SH-SY5Y (cell line): ENCODE data around the gene GPATCH8.

Experiments used
- GATA2 ChIP-seq: IDR thresholded peaks from 2 replicates; pipeline ENCODE4 v1.6.1; 2011; ENCODE audit warnings: mild to moderate bottlenecking, low read depth, low read length
- GATA3 ChIP-seq: IDR thresholded peaks from 2 replicates; pipeline ENCODE4 v1.6.1; 2011; ENCODE audit warnings: low read depth, mild to moderate bottlenecking, low read length, moderate library complexity

Gene GPATCH8

GRCh38 chr17:44536090-44536953, 33.1 kb upstream of the GPATCH8 start:
- TF ChIP-seq GATA2: no peak
- no peak for TF ChIP-seq GATA3

GRCh38 chr17:44533533-44534246, 30.5 kb upstream of the GPATCH8 start:
- no peak for TF ChIP-seq GATA3
- TF ChIP-seq GATA2: no peak

- no peak for TF ChIP-seq GATA3
- TF ChIP-seq GATA2: no peak
These were observed 27.8 kb upstream of the GPATCH8 start for GRCh38 chr17:44530896-44531418.

- TF ChIP-seq GATA2 (no peak), GATA3 (no peak)
These were observed 26.7 kb upstream of the GPATCH8 start for GRCh38 chr17:44529864-44530263.

GRCh38 chr17:44527954-44528353, 24.7 kb upstream of the GPATCH8 start:
- TF ChIP-seq GATA3: no peak
- TF ChIP-seq GATA2: no peak

GRCh38 chr17:44527102-44527501, 23.9 kb upstream of the GPATCH8 start:
- TF ChIP-seq GATA3 (no peak), GATA2 (no peak)

GRCh38 chr17:44523672-44523972, 20.4 kb upstream of the GPATCH8 start:
- TF ChIP-seq GATA2: no peak
- no peak for TF ChIP-seq GATA3

GRCh38 chr17:44522883-44523671, 19.9 kb upstream of the GPATCH8 start:
- TF ChIP-seq GATA3: no peak
- no peak for TF ChIP-seq GATA2

GRCh38 chr17:44518032-44518431, 14.8 kb upstream of the GPATCH8 start:
- TF ChIP-seq GATA3: no peak
- no peak for TF ChIP-seq GATA2

GRCh38 chr17:44502598-44503146, 534 bp downstream of the GPATCH8 start:
- TF ChIP-seq GATA2: no peak
- TF ChIP-seq GATA3: no peak

- TF ChIP-seq GATA3 (no peak), GATA2 (no peak)
These were observed 1.3 kb downstream of the GPATCH8 start for GRCh38 chr17:44501866-44502375.

GRCh38 chr17:44499722-44500121, 3.5 kb downstream of the GPATCH8 start:
- TF ChIP-seq GATA2 (no peak), GATA3 (no peak)

- no peak for TF ChIP-seq GATA2
- no peak for TF ChIP-seq GATA3
These were observed 6.4 kb downstream of the GPATCH8 start for GRCh38 chr17:44496815-44497214.

GRCh38 chr17:44493339-44493738, 9.9 kb downstream of the GPATCH8 start:
- TF ChIP-seq GATA3 (no peak), GATA2 (no peak)
